NK-92 (cell line): ENCODE results near the gene C10orf95.
A peak's percentile ranks its signal among the peaks of the same experiment; 100 is the strongest.

Experiments
- DNase-seq: peaks from one replicate; lab custom pipeline; 2025; ENCODE audit not compliant: unreplicated experiment; lab: John Stamatoyannopoulos, UW

Gene C10orf95

DNA sequence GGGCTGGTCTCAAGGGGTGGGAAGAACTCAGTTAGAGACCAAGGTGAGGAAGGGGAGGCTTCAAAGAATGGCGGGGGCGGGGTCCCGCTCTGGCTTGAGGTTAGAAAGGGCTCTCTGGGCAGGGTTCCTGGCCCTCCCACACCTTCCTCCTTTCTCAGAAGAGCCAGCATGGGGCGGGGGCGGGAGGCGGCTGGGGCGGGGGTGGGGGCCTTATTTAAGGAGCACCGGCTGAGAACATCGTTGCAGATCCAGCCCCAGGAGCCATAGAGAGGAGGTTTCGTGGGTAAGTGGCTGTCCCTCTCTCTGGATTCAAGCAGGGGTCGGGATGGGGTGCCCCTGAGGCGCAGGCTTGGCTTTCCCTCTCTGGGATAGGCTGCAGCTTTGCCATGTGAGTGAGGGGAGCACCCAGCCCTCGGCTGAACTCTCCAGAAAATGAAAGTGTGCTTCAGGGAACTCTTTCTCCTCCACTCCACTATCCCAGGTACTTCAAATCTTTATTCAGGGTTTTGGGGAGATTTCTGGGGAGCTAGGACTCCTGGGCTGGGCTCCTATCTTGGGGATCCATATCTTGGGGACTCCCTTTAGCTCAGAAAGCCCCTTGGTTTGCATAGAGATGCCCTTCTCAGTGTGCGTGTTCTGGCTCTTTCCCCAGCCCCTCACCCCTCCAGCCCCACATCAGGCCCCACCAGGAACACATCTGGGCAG is 15.7 kb downstream of the C10orf95 start:
- DNase-seq = no peak

DNA sequence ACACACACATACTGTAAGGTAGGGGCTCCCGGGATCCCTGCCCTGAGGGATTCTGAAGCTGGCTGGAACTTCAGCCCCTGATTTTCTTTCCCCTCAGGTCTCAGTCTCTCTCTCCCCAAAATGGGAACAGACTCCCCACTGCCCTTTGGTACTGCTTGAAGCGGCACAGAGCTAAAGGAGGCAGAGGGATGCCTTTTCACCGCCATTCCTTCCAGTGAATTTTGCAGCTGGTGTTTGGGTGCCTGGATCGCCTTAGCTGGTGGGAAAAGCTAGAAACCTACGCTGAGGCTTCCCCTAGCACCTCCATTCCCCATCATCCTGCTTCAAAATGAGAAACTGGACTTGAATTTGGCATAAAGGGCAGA is 16.2 kb downstream of the C10orf95 start:
- no peak for DNase-seq

DNA sequence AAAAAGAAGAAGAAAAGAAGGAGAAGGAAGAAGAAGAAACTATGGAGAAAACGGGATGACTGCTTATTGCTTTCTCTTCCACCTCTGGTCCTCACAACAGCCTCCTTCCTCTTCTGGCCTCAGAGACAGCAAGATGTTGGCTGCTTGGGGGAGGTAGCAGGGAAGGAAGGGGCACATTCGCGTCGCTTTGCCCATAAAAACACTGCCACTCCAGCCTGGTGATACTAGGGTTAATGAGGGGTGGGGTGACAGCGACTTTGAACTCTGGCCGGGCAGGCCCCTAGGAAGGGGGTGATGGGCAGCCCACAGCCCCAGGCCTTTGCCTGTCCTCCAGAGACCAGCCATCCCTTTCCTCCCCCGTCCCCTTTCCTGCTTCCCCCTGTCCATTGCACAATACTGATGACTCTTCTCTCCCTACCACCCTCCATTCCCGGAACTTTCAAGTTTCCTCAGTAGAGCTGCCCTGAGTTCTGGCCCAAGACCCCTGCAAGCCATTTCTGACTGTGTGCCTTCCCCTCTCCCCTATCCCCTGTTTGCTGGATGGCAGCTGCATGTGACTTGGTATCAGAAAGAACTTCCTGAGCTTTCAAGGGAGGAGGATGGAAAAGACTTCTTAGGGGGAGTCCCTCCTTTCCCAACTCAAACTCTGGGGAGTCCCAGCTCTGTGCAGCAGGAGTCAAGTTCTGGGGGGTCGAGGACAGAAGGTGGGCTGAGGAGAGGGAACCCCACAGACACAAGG is 16.8 kb downstream of the C10orf95 start:
- no peak for DNase-seq

DNA sequence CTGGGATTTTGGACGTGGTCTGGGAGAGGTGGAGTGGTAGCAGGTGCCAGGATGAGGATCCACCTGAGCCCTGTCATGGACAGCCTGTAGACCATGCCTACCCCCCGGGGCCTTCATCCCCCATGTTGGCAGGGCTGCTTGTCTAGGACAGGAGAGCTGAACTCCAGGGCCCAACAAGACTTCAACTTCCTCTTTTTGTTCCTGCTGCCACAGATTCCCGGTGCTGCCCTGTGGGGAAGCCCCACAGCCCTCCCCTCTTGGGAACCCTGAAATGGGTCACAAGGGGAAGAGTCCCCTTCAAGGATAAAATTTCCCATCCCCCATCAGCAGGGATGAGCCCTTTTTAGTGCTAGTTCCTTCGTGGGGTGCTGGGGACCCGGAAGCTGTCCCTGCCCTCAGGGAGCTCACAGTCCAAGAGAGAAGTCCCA is 17.7 kb downstream of the C10orf95 start:
- no peak for DNase-seq

DNA sequence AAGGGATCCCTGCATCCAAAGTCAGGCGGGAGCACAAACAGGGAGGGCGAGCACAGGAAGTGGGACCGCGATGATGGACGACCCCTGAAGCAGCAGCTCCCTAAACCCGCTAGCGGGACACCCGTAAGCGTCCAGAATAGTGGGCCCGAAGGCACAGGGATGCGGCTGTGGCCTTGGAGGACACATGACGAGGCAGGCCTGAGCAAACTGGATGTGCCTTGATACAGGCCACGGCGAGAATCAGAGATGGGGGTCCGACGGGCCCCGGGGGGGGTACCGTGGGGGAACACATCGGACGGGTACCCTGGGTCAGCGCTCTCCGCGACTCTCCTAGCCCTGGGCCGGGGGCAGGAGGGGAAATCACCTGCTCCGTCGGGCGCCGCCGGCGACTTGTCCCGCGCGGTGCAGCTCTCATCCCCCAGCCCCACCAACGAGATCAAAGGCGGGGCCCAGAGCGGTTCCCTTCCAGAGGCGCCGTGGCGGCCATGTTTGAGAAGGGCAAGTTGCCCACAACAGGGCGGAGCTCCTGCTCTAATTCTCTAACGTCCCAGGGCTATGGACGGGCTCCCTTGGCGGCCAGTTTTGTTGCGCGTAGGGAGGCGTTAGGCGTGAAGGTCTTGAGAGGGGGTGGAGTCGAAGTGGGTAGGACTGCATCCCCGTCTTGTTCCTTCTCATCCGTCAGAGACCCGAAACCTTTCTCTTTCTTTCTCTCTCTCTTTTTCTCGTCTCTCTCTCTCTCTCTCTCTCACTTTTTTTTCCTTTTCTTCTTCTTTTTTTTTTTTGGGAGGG is 19.0 kb downstream of the C10orf95 start, which contains the start of gene CUEDC2:
TSS of gene CUEDC2 (minus strand) at position 413 of the 789 bp plus-strand sequence. CDS start 7,386 bp downstream, outside the sequence.
- peak; percentile 50 for DNase-seq

DNA sequence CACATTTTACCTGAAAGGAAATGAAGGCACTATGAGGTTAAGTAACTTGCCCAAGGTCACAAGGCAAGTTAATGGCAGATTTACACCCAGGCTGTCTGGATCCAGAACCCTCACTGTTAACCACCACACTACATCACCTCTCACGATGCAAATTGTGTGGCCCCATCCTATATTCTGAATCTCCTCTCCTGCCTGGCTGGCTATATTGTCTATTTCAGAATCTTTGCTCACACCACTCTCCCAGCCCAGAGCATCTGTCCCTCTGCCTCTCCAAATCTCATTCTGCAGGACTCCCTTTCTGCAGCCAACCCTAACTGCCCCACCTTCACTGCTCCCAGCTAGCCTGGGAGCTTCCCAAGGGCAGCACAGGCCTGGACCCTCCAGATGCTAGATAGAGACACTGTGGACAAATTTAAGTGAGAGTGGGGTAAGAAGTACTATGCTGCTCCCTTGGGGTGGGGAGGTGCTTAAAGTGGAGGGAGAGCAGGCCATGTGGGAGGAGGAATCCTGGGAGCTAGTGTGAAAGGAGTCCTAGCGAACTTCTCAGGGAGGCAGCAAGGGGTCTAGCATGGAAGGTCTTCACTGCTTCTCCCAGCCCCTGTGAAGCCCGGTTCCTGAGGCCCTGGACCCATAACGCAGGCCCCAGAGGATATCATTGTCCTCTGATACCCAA is 19.8 kb downstream of the C10orf95 start:
- DNase-seq = no peak

DNA sequence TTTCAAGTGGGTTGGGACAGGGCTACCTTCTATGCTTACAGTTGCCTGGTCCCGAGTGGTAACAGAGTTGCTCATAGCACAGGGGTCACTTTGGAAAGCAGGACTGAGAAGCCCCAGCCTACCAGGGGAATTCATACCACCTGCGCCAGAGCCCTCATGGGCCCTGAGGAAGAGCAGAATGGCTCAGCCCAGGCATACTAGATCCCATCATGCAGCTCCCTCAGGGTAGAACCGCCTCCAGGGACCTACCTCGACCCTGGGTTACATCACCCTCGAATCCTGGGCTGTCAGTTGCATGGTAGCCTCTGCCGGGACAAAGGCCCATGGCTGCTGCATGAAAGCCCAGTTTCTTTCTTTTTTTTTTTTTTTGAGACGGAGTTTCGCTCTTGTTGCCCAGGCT is 21.9 kb downstream of the C10orf95 start:
- no peak for DNase-seq

DNA sequence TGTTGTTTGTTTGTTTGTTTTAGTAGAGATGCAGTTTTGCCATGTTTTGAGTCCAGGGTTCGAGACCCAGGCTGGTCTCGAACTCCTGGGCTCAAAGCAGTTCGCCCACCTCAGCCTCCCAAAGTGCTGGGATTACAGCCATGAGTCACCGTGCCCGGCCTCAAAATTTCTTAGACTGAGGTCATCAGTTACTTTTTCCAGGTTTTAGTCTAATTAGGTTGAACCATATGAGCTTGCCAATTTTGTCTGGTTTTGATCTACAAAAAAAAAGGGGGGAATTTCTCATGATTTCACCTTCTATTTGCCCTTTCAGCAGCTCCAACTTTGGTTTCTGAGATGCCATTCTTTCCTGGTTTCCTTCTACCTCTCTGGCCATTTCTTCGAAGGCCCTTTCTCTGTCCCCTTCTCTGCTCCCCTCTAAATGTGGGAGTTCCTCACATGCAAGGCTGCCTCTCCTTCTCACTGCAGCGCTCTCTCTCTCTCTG is 24.5 kb downstream of the C10orf95 start:
- no peak for DNase-seq

DNA sequence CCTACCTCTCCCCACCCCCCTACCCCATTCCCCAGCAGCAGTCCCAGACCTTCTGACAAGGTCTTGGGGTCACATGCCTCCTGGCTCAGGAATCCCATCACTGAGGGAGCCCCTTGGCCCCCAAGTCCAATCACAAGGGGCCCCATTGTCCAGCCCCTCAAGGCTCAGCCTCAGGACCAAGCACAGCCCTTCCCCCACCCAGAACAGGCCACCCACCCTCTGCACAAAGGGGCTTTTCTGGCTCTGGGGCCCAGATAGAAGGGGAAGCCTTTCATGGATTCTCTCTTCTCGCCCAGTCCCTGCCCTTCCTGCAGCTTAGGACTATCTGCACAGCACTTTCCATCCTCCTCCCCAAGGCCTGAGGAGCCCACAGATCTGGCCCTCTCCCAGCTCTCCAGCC is 25.9 kb downstream of the C10orf95 start:
- no peak for DNase-seq

DNA sequence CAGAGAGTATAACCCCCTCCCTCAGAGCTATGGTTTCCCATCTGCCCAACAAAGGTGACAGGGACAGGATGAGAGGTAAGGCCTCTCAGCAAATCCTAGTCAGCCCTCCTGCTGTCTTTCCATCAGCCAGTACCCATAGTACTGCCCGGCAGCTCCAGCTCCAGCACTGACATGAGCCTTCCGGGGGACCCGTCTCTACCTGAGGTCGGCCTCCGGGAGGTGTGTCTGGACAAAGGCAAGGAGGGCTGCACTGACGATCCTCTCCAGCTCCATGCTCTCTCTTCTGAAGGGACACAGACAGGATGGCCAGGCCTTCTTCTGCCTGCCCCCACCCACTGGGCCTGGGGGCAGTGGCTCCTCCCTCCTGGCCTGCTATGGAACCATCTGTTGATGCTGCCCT is 26.4 kb downstream of the C10orf95 start:
- DNase-seq = no peak

DNA sequence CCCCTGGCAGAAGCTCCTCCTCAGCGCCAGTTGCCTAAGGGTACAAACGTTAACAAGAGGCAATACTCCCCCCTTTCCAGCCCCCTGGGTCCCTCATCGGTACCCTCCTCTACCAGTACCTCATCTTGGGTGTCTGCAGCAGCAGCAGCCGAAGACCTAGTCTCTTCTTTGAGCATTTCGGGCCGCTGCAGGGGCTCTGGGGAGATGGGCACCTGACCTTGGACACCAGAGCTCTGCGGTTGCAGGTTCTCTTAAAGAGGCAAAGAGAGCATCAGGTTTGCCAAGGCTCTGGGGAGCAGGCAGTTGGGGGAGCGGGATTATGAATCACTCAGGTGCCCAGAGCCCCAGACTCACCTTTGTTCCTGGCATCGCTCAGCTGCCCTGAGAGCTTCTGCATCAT is 27.2 kb downstream of the C10orf95 start:
- DNase-seq = no peak

DNA sequence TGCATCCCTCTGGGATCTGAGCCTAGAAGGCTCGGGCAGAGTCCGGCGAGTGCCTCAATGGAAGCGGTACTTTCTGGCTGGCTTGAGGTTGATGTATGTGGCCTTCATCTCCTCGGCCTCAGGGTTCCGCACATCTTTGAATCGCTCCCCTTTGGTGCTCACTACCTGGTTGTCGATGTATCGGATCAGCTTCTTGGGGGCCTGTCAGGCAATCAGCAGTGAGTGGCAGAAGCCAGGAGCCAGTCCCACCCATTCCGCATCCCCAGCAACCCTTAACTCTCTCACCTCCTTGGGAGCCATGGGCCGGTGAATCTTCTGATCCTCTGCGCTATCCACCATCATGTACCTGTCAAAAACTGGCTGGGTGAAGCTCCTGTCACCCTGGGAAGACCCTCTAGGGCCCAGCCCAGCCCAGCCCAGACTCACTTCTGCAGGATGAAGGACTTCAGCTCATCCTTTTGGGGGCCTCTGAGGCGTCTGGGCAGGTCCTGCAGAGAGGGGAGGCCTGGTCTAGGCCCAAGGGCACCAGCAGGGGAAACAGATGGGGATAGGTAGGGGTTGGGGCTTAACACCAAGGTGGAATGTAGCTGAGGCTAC is 27.9 kb downstream of the C10orf95 start:
- no peak for DNase-seq

DNA sequence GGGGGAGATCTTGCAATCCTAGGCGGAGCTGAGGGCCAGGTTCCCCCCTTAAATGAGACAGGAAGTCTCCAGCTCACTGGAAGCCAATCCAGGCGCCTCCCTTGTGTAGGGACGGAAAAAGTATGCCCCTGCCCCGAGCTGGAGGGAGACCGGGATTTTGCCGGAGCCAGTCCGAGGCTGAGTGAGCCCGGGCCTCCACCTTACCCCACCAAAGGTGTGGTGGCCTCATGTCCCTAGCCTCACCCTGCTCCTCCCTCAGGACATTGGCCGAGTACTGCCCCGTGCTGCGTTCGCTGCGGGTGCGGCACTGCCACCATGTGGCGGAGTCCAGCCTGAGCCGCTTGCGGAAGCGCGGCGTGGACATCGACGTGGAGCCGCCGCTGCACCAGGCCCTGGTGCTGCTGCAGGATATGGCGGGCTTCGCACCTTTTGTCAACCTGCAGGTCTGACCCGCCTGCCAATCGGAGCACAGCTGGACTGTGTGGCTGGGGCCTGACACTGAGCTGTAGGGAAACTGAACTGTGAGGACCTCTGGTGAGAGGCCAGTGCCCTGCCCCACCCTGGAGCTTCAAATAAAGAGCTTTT is 28.7 kb downstream of the C10orf95 start:
- no peak for DNase-seq

DNA sequence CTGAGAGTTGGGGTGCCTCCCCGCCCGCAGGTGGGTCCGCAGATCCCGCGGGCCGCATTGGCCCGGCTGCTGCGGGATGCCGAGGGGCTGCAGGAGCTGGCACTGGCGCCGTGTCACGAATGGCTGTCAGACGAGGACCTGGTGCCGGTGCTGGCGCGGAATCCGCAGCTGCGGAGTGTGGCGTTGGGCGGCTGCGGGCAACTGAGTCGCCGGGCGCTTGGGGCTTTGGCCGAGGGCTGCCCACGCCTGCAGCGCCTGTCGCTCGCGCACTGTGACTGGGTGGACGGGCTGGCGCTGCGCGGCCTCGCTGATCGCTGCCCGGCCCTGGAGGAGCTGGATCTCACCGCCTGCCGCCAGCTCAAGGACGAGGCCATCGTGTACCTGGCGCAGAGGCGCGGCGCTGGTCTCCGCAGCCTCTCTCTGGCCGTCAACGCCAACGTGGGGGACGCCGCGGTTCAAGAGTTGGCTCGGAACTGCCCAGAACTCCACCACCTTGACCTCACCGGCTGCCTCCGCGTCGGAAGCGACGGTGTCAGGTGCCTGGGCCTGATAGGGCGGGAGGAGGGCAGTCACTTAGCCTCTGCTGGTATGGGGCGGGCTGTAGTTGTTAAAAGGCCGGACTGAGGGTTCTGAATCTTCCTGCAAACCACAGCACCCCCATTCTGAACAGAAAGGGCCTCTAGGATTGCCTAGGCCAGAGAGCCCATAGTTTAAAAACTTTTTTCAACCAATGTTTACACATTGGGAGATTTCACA is 29.4 kb downstream of the C10orf95 start:
- no peak for DNase-seq

DNA sequence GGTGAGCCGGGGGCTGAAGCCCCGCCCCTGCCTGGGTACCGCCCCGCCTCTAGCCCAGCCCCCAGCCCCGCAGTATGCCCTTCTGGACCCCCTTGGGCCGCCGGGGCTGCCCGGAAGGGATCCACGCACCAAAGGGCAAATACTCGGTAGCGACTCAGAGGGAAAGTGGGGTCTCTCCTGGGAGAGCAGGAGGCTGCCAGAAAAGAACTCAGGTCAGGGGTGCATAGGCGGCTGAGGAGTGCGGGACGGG is 29.9 kb downstream of the C10orf95 start:
- no peak for DNase-seq

DNA sequence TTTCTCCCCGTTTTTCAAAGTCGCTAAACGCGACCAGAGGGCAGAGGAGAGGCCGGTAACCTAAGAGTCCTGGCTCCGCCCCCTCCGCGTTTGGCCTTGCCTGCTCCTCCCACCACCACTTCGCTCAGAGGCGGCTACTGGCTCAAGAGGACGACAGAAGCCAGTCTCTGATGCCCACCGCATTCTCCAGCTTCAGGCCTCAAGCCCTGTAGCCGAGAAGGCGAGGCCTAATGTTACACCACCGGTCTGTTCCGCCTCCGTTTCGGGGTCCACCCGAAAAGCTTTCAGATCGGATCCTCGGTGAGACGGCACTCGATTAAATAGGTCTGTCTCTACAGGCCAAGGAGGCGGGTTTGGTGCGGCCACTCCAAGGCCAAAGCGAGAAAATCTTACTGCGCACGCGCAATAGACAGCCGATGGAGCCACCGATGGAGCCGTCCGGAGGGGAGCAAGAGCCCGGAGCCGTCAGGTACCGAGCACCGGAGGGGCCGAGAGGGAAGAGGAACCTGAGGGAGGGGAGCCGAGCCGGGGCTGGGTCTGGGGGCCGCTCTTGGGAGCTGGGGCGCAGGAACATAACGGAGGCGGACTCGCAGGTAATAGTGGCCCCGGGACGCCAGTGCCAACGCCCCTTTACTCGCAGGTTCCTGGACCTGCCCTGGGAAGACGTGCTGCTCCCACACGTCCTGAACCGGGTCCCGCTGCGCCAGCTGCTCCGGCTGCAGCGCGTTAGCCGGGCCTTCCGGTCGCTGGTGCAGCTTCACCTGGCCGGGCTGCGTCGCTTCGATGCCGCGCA is 30.4 kb downstream of the C10orf95 start, which contains the start of gene FBXL15:
TSS of gene FBXL15 (plus strand) at position 123 of the 793 bp plus-strand sequence. CDS start at position 417, 294 bp downstream.
- peak; percentile 73 for DNase-seq

DNA sequence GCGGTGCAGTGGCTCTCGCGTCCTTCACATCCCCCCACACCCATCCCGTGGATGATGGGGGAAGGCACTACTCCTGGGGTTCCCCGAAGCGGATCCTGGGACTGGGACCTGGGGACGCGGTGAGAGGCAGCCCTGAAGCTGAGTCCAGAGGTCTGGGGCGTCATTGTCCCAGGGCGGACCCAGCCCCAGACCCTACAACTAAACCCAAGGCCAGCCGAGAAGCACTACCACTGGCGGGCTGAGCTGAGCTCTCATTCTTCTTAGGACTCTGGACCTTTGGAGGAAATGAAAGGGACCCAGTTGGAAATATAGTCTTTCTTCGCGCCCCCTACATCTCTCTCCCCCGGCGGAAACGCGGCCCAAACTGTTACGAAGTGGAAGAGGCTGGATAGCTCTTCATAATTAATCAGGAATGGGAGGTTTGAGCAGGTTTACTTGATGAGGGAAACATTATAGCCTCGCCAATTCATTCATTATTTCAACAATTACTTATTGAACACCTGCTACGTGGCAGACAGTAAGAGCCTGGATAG is 31.1 kb downstream of the C10orf95 start:
- no peak for DNase-seq

DNA sequence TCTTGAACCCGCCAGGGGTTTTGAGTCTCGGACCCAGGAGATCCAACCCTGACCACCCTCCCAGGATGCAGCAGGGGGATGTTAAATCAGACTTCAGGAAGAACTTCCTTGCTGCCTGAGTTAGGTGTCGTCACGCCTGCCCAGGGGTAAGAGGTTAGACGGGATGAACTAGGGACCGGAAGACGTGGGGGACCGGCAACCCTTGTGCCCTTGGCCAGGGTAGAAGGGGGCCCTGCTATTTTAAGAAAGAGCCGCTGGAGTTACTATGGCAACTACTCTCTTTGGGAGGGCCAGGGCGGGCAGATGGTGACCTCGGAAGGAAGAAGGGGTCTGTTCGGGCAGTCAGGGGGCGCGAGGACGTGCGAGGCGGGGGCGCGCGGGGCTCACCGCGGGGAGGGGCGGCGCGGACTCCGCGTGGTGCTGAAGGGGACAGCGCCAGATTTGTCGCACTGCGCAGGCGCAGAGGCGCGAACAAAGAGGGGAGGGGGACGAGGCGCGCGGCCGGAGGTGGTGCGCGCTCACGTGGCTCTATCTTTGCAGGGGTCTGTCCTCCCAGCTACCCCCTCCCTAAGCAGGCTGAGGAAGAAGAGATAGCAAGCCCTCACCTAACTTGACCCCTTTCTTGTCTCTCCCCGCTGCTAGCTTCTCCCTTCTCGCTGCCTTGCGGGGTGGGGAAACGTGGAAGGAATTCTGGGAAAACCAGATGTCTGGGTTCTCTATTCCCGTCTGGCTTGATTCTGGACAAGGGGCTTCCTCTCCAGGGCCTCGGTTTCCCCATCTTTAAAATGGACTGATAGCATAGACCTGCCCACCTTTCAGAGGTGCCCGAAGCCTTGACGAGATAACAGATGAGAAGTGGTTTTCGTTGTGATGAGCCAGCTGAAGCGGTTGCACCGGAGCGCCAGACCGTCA is 31.8 kb downstream of the C10orf95 start:
- DNase-seq = no peak
